ENCODE data around the gene RHNO1. TPM values are rescaled to one million over a fixed set of nuclear protein-coding genes. Genes with fewer than 3 reads are reported as not detected.

RHNO1 gene
- total and polyA plus RNA-seq, 4 donors = 11.0 to 19.0 (median 15.2) TPM

DNA sequence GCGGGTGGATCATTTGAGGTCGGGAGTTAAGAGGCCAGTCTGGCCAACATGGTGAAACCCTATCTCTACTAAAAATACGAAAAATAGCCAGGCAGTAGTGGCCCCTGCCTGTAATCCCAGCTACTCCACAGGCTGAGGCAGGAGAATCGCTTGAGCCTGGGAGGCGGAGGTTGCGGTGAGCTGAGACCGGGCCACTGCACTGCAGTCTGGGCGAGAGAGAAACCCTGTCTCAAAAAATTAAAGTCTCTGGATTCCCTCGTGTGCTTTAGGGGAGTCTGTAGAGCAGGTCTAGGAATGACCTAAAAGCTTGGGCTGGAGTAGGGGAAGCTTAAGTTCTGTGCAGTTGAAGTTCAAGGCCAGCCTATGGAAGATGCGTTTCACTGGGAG is 13.0 kb downstream of the RHNO1 start:
- Histone ChIP-seq H3K27ac (ENCODE audit: low read depth in 1 of 2, low read length in 1 of 2) (peak overlapping the region in 1 of 2 donors; percentile 92), H3K36me3 (ENCODE audit: control insufficient read depth in 4 of 4, insufficient read depth in 4 of 4, low read length in 4 of 4) (peaks cover 0 to 15% (median 7%) of the 10 kb centered on the region in 4 donors), H3K27me3 (ENCODE audit: control insufficient read depth in 3 of 3, insufficient read depth in 3 of 3, low read length in 2 of 3) (no peaks in the 10 kb centered on the region), H3K9ac (ENCODE audit: insufficient read depth in 1 of 2, low read length in 2 of 2) (peak overlapping the region; percentile 50 to 67), H3K4me3 (peak overlapping the region; percentile 48), H3K9me3 (ENCODE audit: control insufficient read depth in 4 of 4, insufficient read depth in 3 of 4, low read length in 3 of 4) (no peaks in the 10 kb centered on the region), H3K4me1 (ENCODE audit: control insufficient read depth in 5 of 5, insufficient read depth in 5 of 5, low read length in 5 of 5) (peaks cover 0 to 15% (median 2%) of the 10 kb centered on the region in 5 donors)
- TF ChIP-seq, protein P1, sequence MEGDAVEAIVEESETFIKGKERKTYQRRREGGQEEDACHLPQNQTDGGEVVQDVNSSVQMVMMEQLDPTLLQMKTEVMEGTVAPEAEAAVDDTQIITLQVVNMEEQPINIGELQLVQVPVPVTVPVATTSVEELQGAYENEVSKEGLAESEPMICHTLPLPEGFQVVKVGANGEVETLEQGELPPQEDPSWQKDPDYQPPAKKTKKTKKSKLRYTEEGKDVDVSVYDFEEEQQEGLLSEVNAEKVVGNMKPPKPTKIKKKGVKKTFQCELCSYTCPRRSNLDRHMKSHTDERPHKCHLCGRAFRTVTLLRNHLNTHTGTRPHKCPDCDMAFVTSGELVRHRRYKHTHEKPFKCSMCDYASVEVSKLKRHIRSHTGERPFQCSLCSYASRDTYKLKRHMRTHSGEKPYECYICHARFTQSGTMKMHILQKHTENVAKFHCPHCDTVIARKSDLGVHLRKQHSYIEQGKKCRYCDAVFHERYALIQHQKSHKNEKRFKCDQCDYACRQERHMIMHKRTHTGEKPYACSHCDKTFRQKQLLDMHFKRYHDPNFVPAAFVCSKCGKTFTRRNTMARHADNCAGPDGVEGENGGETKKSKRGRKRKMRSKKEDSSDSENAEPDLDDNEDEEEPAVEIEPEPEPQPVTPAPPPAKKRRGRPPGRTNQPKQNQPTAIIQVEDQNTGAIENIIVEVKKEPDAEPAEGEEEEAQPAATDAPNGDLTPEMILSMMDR (IDR thresholded peaks at IDR 0.05; ENCODE audit: control extremely low read depth, extremely low read depth) = no peak
- ATAC-seq (ENCODE audit: insufficient read depth, low FRiP score) (no peak), DNase-seq (no peak)
- 77 to 81% methylated on average over 10 of the region's 10 CpGs for WGBS, 2 donors

DNA sequence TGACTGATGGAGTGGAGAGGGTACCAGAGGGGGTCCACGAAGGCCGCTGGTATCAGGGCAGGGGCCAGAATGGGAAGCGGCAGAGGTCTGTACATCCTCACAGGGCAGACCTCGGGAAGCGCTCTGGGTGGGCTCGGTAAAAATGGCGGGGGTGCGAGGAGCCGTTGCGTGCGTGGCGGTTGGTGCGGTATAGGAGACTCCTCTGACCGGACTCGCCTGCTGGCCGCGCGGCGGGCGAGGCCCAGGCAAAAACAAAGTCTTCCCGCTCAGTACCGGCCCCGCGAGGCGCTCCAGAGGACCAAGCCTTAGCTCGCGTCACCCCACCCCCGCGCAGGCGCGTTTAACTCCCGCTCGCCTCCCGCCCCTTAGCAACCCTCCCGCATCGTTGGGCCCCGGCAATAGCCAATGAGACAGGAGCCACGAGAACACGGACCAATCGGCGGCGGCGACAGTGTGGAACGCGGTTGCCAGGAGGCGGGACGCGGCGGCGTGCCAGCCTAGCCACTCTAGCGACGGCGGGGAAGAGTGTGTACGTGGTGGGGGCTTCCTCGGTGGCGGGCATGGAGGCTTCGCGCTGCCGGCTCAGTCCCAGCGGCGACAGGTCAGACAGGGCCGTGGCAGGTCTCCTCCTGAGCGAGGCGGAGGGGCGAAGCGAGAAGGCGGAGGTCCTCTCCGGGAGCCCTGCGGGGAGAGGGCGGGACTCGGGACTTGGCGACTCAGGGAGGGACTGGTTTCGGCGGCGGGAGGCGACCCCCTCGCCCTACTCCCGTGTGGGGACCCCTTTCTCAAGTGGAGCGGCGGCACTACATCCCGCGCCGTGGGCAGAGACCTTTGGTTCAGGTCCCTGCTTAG is 13.6 kb downstream of the RHNO1 start, which contains the start of gene TULP3:
Gene TULP3, plus strand, starts transcription at position 504 of the 852 bp plus-strand sequence. Its CDS starts 57 bp downstream, at position 561.
- peaks cover 0 to 15% (median 6%) of the 10 kb centered on the region in 4 donors for H3K36me3 ChIP-seq (ENCODE audit: control insufficient read depth in 4 of 4, insufficient read depth in 4 of 4, low read length in 4 of 4)
- no peaks in the 10 kb centered on the region for H3K27me3 ChIP-seq (ENCODE audit: control insufficient read depth in 3 of 3, insufficient read depth in 3 of 3, low read length in 2 of 3)
- no peaks in the 10 kb centered on the region for H3K9me3 ChIP-seq (ENCODE audit: control insufficient read depth in 4 of 4, insufficient read depth in 3 of 4, low read length in 3 of 4)
- peaks cover 0 to 15% (median 4%) of the 10 kb centered on the region in 5 donors for H3K4me1 ChIP-seq (ENCODE audit: control insufficient read depth in 5 of 5, insufficient read depth in 5 of 5, low read length in 5 of 5)
- 0 to 1% methylated on average over 63 to 83 of the region's 83 CpGs for whole genome bisulfite sequencing, 2 donors
- H3K4me3 ChIP-seq = peak within 1 kb of the TSS; percentile 94
- peak within 1 kb of the TSS; percentile 83 to 86 for H3K9ac ChIP-seq (ENCODE audit: insufficient read depth in 1 of 2, low read length in 2 of 2)
- DNase-seq (peak; percentile 99), ATAC-seq (ENCODE audit: insufficient read depth, low FRiP score) (peak; percentile 98)
- H3K27ac ChIP-seq (ENCODE audit: low read depth in 1 of 2, low read length in 1 of 2) = peak within 1 kb of the TSS; percentile 59 to 92
- TF ChIP-seq, protein P1 (IDR thresholded peaks at IDR 0.05; ENCODE audit: control extremely low read depth, extremely low read depth) = peak; percentile 3

DNA sequence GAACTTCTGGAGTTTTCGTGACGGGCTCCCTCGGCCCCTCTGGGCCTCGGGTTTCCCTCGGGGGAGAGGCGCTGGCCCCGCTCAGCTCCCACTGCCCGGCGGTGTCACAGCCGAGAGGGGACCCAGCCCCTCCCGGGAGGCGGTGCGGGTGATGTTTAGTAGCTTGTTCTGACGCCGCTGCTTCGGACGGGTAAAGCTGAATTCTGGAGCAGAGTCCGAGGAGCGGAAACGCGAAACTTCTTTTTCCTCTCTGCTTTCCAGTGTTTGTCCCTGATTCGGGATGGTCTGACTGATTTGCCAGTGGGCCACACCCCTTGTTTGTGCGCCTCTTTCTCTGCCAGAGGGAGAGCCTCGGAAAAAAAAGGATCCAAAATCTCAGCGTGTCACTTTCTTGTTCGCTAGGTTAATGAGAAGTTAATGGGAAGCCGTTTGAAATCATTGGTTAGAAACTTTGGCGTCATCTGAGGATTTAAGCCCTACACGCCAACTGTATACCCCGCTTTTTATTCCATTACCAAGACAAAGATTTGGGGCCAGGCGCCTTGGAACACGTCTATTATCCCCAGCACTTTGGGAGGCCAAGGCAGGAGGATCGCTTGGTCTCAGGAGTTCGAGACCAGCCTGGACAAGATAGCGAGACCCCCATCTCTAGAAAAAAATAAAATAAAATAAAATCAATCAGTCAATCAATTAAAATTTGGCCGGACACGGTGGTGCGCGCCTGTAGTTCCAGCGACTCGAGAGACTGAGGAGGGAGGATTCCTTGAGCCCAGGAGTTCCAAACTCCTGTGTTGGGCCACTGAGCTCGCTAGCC is 14.4 kb downstream of the RHNO1 start:
- peaks cover 0 to 13% (median 2%) of the 10 kb centered on the region in 4 donors for H3K36me3 ChIP-seq (ENCODE audit: control insufficient read depth in 4 of 4, insufficient read depth in 4 of 4, low read length in 4 of 4)
- peak overlapping the region; percentile 83 to 86 for H3K9ac ChIP-seq (ENCODE audit: insufficient read depth in 1 of 2, low read length in 2 of 2)
- peak overlapping the region; percentile 94 for H3K4me3 ChIP-seq
- H3K27me3 ChIP-seq (ENCODE audit: control insufficient read depth in 3 of 3, insufficient read depth in 3 of 3, low read length in 2 of 3) = no peaks in the 10 kb centered on the region
- DNase-seq (peak; percentile 86 to 88 (median 87)), ATAC-seq (ENCODE audit: insufficient read depth, low FRiP score) (peak; percentile 7)
- H3K9me3 ChIP-seq (ENCODE audit: control insufficient read depth in 4 of 4, insufficient read depth in 3 of 4, low read length in 3 of 4) = no peaks in the 10 kb centered on the region
- WGBS, 2 donors = 23 to 26% methylated on average over 42 of the region's 42 CpGs
- peak overlapping the region; percentile 59 to 92 for H3K27ac ChIP-seq (ENCODE audit: low read depth in 1 of 2, low read length in 1 of 2)
- TF ChIP-seq, protein P1 (IDR thresholded peaks at IDR 0.05; ENCODE audit: control extremely low read depth, extremely low read depth) = no peak
- H3K4me1 ChIP-seq (ENCODE audit: control insufficient read depth in 5 of 5, insufficient read depth in 5 of 5, low read length in 5 of 5) = peaks cover 0 to 15% (median 4%) of the 10 kb centered on the region in 5 donors

Data from lung (tissue), 12 donors.